A673 (cell line): ENCODE results near the gene EXOC6.

Experiments used
- CTCF ChIP-seq: fragments of 300-800, 200-600 bp; sonication (generic); conservative IDR thresholded peaks from 2 replicates; pipeline ENCODE4 v1.5.1; 2017; ENCODE audit warnings: low read depth, mild to moderate bottlenecking, antibody characterized with exemption, low read length, moderate library complexity, mixed read lengths
- EZH2 ChIP-seq: fragments of 200-600 bp; sonication (generic); IDR thresholded peaks from 2 replicates; pipeline ENCODE4 v1.6.1; 2017; ENCODE audit warnings: borderline replicate concordance, low read depth, mild to moderate bottlenecking, mixed read lengths, antibody characterized with exemption, low read length; ENCODE audit not compliant: poor library complexity, severe bottlenecking

GRCh38 chr10:92839191-92840085 is 8.9 kb upstream of the EXOC6 start:
- TF ChIP-seq CTCF (peak; percentile 70), EZH2 (no peak)
